ENCODE measurements around the gene FHIT.
"Not testable (repeated sequence)": the region's sequence is repeated elsewhere in the genome, so short reads cannot be mapped to it uniquely, and the experiment has no call there.

The FHIT gene

DNA sequence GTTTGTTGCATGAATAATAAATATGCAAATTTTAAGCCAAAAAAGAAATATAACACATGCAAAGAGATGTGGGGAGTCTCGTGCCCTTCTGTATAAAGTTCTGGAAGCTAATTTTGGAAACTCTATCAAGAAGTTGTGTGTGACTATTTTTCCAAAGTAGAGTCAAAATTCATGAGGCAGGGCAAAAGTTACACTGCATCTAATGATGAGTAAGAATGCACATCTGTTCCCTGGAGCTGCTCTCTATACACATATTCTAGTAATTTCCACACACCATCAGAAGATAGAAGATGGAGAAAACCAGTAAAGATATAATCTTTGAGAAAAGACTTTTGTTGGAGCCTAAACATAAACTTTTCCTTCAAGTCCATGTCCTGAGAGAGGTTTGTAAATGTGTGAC is 199.6 kb downstream of the FHIT start:
- no peak for DNase-seq

DNA sequence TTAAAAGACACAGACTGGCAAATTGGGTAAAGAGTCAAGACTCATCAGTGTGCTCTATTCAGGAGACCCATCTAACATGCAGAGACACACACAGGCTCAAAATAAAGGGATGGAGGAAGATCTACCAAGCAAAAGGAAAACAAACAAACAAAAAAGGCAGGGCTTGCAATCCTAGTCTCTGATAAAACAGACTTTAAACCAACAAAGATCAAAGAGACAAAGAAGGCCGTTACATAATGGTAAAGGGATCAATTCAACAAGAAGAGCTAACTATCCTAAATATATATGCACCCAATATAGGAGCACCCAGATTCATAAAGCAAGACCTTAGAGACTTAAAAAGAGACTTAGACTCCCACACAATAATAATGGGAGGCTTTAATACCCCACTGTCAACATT is 206.1 kb downstream of the FHIT start:
- not testable (repeated sequence) for DNase-seq

DNA sequence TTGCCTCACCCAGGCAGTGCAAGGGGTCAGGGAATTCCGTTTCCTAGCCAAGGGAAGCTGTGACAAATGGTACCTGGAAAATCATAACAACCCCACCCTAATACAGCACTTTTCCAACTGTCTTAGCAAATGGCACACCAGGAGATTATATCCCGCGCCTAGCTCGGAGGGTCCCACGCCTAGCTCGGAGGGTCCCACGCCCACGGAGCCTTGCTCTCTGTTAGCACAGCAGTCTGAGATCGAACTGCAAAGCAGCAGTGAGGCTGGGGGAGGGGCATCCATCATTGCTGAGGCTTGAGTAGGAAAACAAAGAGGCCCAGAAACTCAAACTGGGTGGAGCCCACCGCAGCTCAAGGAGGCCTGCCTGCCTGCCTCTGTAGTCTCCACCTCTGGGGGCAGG is 208.1 kb downstream of the FHIT start:
- DNase-seq, result no peak

- no peak for DNase-seq
These were observed 210.6 kb downstream of the FHIT start for GRCh38 chr3:61040618-61041017.

DNA sequence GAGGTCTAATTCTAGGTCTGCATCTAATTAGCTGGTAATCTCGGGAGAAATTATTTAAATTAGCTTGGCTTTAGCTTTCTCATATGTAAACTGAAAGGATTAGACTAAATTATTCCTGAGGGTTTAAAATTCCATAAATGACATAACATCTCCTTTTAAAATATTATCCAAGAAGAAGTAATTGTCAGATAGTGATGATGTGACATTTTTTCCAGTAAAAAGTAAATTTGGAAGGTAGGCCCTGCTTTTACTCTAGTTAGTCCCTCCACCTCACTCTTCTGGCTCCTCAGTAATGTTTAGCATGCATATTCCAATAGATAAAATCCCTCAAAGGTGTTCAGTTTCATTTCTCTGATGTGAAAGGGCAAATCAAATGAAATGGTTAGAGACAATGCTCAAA is 215.7 kb downstream of the FHIT start:
- DNase-seq, result no peak

GRCh38 chr3:61032991-61033390 is 218.3 kb downstream of the FHIT start:
- no peak for DNase-seq

GRCh38 chr3:61031503-61031902 is 219.7 kb downstream of the FHIT start:
- DNase-seq, result no peak

- no peak for DNase-seq
These were observed 220.7 kb downstream of the FHIT start for GRCh38 chr3:61030469-61031035.

DNA sequence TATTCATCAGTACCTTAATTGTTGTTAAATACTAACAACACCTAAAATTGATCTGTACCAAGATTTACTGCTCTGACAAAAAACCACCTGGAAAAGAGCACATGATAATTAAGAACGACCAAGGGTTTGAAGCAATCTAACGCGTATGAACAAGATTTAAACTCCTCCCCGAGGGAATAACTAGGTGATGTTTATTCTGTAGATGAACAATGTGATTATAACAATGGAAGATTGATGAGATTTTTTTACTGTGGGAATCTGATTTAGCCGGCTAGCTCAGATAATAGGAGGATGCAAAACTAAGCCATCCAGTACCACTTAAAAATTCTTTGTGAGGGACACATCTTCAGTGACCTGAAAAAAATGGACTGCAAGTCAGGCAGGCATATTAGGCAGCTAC is 222.1 kb downstream of the FHIT start:
- peak in 1 of 3 experiments; percentile 73 for DNase-seq

DNA sequence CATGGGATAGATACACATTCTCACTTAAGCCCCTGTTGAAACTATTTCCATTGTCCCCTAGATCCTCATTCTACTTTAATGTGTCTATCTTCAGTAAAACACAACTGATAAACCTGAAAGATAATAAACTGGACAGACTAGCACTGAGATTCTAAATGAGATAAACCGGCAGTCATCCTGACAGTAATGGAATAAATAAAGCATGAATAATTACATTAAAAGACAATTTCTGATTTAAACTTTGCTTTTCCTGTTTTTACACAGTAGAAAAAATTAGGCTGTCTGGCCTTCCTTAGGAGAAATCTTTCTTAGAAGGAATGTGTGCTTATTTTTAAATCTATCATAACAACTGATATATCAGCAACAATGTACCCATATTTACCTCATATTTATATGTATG is 232.4 kb downstream of the FHIT start:
- no peak for DNase-seq

DNA sequence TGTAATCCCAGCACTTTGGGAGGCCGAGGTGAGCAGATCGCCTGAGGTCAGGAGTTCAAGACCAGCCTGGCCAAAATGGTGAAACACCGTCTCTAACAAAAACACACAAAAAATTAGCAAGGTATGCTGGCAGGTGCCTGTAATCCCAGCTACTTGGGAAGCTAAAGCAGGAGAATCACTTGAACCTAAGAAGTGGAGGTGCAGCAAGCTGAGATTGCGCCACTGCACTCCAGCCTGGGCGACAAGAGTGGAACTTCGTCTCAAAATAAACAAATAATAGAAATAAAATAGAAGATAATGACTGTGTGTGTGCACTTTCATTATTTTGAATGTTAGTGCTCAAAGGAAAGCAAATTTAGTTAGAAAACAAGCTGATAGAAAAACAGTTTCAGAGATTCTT is 234.2 kb downstream of the FHIT start:
- DNase-seq, result not testable (repeated sequence)

- no peak for DNase-seq
These were observed 235.4 kb downstream of the FHIT start for GRCh38 chr3:61015859-61016258.

DNA sequence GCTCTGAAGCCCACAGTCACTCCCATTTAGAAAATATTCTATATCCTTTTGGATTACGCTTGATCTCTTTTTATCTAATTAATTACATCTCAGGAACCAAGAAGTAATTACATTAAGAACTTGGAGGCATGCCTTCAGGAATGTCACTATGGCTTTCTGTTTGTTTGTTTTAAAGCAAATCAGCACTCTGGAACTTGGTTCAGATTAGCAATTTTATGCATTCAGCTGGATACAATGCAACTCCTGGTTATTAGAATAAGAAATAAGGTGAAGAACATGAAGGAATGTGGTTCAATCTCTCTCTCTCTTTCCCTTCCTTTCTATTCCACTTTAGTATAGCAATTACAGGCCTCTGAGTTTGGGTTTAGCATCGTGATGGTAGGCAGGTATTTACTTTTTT is 235.8 kb downstream of the FHIT start:
- DNase-seq, result no peak

DNA sequence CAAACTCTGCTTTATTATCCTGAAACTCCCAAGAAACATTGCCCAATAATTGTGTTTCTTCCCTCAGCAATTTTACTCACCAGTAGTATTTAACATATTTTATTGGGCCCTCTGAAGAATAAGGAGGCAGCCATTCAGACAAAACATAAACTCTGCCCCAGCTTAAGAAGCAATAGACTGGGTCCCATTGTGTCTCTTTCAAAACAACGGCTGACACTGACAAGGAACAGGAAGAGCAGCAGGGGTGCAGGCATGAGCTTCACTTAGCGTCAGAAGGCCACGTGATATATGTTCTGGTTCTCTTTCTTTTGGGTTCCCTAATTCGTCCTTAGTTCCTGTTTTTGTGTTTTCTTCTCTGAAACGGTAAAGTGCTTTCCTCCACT is 242.3 kb downstream of the FHIT start:
- DNase-seq, result peak in 1 of 3 experiments; percentile 35

DNA sequence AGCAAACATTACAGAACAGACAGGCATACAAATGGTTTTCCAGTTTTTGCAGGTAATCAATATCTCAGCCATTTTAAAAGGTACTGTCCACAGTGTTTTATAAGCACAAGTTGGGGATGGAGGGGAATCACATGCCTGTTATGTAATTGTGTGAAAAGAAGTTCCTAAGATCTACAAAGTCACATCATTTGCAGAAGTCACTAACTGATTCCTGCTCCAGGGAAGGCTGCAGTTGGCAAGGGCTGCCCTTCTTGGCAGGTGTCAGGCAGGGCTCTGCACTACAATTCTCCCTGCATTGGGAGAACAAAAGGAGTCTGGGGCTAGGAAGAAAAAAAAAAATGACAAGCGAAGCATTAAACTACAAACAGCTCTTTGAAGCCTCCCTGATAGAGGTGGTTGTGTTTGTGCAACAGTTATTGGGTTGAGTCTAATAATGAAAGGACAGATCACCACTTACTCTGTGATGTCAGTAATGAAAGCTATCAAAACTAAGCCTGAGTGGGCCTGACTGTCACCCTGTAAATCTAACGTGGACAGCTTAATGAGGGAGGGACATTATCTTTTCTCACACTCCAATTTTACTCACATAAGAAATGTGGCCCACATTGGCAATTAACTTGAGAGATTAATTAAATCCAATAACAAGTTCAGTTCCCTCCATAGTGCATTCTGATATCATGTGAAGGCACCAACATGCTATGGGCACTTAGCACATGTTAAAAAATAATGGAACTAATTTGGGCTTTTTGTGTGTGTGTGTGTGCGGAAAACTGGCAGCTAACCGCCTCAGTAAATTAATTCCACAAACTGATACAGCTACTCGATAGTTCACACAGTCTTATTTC is 242.9 kb downstream of the FHIT start:
- peak in 2 of 3 experiments; percentile 35 to 76 for DNase-seq

GRCh38 chr3:61005591-61005990 is 245.7 kb downstream of the FHIT start:
- DNase-seq, result no peak

DNA sequence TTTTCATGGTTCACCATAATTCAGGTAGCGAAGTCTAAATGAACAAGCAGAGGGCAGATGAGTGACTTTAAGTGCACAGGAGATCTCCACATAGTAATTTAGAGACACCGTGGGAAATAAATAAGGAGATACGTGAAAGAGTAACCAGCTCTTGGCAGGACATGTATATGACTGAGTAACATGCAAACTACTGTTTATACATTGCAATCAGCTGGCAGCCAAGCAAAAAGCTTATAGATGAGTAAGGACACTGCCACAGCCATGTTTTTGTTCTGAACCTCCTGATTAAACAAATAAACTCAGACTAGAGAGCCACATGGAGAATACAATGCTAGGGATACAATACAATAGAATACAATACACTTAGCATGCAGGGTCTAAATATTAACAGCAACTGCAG is 252.4 kb downstream of the FHIT start:
- DNase-seq, result peak in 1 of 3 experiments; percentile 25

DNA sequence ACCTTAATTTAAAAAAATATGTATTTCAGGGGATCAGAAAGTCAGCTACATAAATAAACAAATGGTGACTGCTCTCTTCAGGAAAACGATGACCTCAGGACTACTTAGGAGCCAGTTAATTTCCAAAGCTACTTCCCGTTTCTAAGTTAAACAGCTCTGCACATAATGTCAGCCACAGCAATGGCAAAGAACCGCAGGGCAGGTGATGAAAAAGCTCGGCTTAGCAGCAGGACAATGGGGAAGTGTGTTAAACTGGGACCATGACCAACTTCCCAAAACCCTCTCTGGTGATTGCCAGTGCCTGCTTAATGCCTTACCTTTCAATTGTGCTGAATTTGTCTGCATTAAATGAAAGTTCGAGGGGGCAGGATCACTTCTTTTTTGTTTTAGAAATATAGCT is 258.9 kb downstream of the FHIT start:
- DNase-seq, result no peak

DNA sequence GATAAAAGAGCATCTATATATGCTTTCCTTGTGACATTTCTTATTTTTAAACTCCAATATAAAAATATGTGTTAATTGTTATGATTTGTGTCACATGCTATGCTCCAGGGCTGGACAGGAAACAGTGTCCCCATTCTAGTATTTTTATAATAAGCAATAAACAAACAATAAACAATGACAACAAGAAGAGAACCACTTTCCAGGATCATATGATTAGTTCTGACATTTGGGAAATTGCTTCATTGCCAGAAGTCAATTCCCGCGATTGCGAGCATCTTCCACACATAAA is 260.9 kb downstream of the FHIT start:
- DNase-seq, result no peak

DNA sequence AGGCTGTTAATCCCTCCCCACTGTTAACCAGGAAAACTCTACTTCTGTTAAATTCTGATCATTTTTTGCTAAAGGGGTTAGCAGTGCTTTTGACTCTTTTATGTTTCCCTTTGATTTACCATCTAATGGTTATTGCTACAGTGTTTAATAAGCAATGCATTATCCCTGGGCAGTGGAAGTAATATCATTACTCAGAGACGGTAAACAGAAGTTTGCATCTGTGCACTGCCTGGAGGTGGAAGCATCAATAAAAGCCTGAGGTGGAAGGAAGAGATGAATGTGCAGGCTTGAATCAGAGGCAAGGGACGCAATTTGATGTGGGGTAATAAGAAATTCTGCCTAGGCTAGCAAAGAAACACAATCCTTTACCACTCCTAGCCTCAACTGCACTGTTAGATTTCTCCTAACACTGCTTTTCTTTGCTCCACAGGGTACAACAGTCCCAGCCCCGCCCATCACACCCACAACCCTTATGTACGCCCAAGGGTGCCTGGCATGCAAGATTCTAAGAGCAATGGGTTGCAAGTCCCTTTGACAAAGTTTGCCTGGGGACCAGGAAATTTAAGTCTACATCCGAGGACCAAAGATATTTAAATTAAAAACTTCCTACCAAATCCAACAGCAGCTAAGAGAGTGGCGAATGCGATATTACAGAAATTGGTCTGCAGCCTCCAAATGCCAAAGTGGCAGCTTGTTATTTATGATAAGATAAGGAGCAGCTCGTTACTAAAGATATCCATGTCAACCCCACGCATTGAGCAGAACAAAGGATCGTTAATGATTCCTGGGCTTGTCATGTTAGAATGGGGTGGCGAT is 261.4 kb downstream of the FHIT start:
- DNase-seq, result no peak

DNA sequence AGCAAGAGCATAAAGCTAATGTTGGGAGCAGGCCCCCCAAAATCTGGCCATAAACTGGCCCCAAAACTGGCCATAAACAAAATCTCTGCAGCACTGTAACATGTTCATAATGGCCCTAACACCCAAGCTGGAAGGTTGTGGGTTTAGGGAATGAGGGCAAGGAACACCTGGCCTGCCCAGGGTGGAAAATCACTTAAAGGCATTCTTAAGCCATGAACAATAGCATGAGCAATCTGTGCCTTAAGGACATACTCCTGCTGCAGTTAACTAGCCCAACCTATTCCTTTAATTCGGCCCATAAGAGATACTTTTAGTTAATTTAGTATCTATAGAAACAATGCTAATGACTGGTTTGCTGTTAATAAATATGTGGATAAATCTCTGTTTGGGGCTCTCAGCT is 264.1 kb downstream of the FHIT start:
- DNase-seq, result not testable (repeated sequence)

DNA sequence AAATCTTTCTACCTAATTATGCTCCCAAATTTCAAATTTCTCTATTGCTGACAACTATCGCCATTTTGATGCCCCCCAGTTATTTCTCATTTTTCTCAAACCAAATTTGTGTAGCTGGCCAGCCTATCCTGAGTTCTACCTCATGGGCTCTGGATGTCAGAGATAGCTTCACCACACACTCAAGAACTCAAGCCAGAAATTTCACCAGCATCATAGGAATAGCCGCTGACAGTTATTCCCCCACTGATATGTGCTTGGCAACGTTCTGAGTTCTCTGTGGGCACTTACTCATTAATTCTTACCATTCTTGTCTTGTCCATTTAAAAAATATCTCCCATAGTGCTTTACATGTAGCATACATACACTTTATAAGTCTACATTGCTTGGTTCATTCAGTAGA is 264.7 kb downstream of the FHIT start:
- no peak for DNase-seq

GRCh38 chr3:60983906-60984305 is 267.3 kb downstream of the FHIT start:
- DNase-seq, result no peak

DNA sequence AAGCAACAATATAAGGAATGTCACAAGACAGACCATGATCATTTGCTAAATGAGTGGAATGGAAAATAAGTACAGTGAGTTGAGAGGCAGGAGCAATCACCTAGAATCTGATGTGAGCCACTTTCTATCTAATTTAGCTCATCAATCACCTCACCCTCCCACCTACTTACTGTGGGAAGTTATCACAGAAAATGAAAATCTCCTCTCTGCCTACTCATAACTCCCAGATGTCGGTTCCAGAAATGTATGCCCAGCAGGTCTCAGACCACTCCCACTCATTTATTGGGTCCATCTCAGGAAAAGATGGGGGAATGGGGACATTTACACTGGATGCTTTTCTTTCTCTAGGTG is 270.9 kb downstream of the FHIT start:
- no peak for DNase-seq
